GM12875 (cell line): ENCODE data around the gene IP6K2.

ENCODE experiments used
- H3K4me3 ChIP-seq: one replicate; pipeline ENCODE4 v1.5.1; 2011; ENCODE audit warnings: low read depth, low read length, control low read depth
- TF ChIP-seq, protein P1 (sequence below): IDR thresholded peaks from 2 replicates; pipeline ENCODE4 v1.5.1; 2011; ENCODE audit warnings: low read depth, mild to moderate bottlenecking, control low read depth, inconsistent platforms, low read length, moderate library complexity, borderline replicate concordance; ENCODE audit not compliant: insufficient read depth

IP6K2 gene

DNA sequence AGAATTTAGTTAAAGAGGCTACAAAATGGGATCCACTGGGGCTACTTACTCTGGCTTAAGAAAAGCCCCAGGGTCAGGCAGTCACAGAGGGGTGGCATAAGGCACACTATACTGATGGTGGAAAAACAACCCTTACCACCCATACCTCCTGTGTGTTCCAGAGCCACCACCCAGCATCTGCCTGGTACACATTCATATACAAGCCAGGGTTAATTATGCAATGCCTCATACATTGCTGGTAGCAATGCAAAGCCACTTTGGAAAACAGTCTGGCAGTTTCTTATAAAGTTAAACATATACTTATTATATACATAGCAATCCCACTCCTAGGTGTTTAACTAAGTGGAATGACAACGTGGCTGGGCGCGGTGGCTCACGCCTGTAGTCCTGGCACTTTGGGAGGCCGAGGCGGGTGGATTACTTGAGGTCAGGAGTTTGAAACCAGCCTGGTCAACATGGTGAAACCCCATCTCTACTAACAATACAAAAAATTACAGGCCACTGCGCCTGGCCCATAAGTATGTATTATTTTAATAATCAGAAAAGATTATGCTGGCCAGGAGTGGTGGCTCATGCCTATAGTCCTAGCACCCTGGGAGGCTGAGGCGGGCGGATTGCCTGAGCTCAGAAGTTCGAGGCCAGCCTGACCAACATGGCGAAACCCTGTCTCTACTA lies 16.2 kb downstream of the IP6K2 start:
- TF ChIP-seq, protein P1, sequence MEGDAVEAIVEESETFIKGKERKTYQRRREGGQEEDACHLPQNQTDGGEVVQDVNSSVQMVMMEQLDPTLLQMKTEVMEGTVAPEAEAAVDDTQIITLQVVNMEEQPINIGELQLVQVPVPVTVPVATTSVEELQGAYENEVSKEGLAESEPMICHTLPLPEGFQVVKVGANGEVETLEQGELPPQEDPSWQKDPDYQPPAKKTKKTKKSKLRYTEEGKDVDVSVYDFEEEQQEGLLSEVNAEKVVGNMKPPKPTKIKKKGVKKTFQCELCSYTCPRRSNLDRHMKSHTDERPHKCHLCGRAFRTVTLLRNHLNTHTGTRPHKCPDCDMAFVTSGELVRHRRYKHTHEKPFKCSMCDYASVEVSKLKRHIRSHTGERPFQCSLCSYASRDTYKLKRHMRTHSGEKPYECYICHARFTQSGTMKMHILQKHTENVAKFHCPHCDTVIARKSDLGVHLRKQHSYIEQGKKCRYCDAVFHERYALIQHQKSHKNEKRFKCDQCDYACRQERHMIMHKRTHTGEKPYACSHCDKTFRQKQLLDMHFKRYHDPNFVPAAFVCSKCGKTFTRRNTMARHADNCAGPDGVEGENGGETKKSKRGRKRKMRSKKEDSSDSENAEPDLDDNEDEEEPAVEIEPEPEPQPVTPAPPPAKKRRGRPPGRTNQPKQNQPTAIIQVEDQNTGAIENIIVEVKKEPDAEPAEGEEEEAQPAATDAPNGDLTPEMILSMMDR, result no peak
- H3K4me3 ChIP-seq, result no peak overlapping the region

- H3K4me3 ChIP-seq, result no peak overlapping the region
- TF ChIP-seq, protein P1, result no peak
These were observed 18.1 kb downstream of the IP6K2 start for GRCh38 chr3:48698891-48699290.

- TF ChIP-seq, protein P1, result no peak
- no peak overlapping the region for H3K4me3 ChIP-seq
These were observed 19.1 kb downstream of the IP6K2 start for GRCh38 chr3:48697952-48698351.

DNA sequence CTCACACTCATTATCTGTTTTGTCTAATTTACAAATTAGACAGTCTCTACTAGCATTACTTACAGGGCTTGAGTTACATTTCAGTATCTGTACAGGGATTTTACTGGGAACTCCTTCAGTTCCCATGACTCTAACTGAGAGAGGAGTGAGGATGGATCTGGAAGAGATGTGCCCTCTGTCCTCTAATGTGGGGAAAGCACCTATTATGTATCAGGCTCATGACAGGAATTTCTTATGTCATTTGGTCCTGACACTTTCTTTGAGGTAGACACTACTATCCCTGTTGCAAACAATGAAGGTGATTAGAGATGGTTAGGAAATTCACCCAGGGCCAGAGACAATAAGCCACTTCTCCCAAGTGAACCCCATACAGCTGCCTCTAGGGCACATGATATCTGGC lies 20.4 kb downstream of the IP6K2 start:
- H3K4me3 ChIP-seq, result no peak overlapping the region
- TF ChIP-seq, protein P1, result no peak

- H3K4me3 ChIP-seq, result no peak overlapping the region
- TF ChIP-seq, protein P1, result no peak
These were observed 20.9 kb downstream of the IP6K2 start for GRCh38 chr3:48696156-48696555.

DNA sequence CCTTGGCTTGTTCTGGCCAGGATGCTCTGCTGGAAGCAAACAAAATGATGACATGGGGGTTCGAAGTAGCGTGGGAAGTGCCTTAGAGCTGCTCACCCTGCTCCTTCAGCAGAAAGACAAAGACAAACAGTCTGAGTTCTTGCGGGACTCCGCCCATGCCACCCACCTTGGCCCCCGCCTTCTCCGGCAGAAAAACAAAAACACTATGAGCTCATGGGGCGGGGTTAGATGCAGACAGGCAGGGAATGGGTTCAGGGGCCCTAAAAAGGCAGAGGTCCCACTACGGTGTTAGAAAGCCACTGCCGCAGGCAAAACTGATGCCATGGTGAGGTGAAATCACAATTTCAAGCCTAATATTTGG lies 21.6 kb downstream of the IP6K2 start:
- H3K4me3 ChIP-seq, result no peak overlapping the region
- TF ChIP-seq, protein P1, result no peak

- H3K4me3 ChIP-seq, result no peak overlapping the region
- TF ChIP-seq, protein P1, result no peak
These were observed 22.2 kb downstream of the IP6K2 start for GRCh38 chr3:48694610-48695392.
